COLO668 (cell line): ENCODE data around the gene MKNK1.
"Not testable (repeated sequence)": the region's sequence is repeated elsewhere in the genome, so short reads cannot be mapped to it uniquely, and the experiment has no call there.

Experiments
- DNase-seq: peaks from one replicate; lab custom pipeline; 2025; ENCODE audit not compliant: unreplicated experiment; lab: John Stamatoyannopoulos, UW

MKNK1 gene

DNA sequence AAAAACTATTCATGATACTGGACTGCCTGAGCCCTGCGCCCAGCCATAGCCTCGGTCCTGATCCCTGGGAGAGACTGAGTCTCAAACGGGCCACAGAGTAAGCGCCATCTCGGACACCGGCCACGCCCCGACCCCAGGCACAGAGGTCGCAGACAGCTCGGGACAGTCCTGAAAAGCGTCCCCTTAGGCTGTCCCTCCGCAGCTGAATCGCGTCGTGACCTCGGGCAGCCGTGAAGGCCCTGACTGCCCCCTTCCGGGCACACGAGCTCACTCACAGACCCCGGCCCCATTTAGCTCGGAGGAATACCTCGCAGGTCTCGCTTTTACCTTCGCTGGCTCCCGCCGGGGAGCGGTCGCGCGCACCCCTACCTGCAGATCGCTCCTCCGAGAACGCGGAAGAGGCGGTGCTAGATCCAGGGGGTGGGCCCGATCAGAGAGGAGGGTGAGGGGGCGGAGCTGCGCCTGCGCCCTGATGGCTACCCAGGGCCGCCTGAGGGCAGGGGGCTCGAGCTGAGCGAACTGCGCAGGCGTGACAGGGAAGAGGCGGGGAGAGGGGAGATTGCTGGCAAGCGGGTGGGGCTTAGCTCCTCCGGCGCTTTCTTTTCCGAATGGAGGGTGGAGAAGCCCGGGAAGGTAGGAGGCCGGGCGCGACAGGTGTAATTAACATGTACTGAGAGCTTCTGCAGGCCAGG lies at the start of gene MKNK1:
MKNK1 (minus strand) TSS at position 411 of the 692 bp plus-strand sequence. CDS start 20,941 bp downstream, outside the sequence.
- DNase-seq: peak; percentile 100

DNA sequence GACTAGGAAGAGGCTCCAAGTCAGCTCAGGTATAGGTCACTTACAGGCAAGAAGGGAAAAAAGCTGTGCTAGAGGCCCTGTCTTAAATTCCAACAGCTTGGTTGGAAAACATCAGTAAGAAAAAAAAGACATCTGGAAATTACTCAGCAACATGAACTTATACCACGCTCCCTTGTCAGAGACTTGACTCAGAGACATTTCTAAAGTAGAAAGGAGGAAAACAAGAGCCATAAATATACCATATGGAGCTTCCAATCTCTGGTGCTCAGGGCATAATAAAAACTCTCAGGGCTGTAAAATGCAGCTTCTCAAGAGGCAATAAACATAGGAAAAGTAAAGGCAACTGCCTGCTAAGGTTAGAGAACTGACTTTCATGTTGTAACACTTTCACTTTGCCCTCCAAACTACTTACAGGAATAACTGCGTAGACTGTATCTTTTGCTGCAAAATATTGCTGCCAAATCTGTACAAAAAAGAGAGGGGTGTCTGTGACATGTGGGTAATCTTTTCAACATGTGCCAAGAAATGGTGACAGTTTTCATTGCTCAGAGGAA lies 49.4 kb upstream of the MKNK1 start:
- DNase-seq: no peak

DNA sequence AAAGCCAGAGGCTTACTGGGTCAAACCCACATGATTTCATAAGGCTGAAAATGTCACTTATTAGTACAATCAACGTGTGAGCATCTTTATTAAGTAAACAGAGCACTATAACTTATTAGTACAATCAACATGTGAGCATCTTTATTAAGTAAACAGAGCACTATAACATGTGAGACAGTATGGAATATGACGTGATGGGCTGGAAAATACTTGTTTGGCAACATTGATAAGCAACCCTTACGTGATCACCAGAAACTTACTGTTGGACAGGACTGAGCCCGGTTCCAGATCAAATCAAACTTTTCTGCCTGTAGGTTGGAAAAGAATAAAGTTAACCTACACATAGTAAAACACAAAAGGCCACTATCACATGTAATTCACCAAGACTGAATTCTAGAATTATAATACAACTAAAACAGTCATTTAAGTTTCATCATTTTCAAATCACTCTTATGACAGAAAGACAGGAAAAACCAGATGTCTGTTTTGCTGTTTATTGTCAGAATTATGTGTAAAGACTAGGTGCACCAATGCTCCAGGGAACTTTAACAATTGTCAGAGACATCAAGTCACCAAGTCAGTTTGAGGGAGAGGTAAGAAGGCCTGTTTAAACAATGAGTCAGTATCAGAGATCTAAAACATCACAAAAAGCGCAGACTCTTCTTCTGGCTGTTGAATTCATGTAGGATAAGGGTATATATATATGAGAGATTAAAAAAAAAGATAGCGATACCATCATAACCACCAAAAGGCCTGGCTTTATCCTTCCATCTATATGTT lies 48.4 kb upstream of the MKNK1 start:
- DNase-seq: no peak

DNA sequence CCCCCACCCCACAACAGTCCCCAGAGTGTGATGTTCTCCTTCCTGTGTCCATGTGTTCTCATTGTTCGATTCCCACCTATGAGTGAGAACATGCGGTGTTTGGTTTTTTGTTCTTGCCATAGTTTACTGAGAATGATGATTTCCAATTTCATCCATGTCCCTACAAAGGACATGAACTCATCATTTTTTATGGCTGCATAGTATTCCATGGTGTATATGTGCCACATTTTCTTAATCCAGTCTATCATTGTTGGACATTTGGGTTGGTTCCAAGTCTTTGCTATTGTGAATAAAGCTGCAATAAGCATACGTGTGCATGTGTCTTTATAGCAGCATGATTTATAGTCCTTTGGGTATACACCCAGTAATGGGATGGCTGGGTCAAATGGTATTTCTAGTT lies 47.1 kb upstream of the MKNK1 start:
- not testable (repeated sequence) for DNase-seq

DNA sequence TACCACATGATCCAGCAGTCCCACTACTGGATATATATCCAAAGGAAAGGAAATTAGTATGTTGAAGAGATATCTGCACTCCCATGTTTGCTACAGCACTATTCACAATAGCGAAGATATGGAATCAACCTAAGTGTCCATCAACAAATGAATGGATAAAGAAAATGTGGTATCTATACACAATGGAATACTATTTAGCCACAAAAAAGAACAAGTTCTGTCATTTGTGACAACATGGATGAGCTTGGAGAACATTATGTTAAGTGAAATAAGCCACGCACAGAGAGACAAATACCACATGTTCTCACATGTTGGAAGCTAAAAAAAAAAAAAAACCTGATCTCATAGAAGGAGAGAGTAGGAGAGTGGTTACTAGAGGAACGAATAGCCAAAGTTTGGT lies 46.4 kb upstream of the MKNK1 start:
- DNase-seq: no peak

DNA sequence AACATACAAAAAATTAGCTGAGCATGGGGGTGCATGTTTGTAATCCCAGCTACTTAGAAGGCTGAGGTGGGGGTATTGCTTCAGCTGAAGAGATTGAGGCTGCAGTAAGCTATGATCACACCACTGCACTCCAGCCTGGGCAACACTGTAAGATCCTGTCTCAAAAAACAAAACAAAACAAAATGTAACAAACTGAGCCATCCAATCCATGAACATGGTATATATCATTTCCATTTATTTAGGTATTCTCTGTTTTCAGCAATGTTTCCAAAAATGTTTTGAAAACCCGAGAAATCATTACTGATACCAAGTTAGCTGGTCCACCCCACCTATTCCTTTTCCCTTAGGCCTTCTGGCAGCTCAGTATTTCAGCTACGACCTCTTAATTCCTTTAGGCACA lies 45.7 kb upstream of the MKNK1 start:
- DNase-seq: no peak

DNA sequence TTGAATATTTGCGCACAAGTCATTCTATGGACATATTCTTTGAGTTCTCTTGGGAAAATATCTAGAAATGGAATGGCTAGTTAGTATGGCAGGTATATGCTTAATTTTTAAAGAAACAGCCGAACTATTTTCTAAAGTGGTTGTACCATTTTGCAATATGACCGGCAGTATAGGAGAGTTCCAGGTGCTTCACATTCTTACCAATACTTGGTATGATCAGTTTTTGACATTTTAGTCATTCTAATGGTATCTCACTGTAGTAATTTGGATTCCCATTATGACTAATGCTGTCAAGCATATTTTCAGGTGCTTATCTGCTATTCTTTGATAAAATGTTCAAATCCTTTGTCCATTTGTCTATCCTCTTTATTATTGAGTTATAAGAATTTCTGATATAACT lies 43.5 kb upstream of the MKNK1 start:
- no peak for DNase-seq

DNA sequence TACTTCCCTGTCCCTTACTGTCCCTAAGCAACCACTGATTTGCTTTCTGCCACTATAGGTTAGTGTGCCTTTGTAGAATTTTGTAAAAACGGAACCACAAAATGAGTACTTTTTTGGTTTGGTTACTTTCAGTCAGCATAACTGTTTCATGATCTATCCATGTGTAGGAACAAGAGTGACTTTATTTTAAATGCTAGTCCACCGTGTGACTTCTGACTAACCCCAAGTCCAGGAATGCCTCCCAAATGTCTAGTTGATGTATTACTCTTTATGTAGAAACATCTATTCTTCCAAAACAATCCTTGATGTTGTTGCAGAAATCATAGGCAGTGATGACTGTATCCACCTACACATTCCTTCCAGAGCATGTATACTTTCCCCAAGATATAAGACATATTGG lies 42.8 kb upstream of the MKNK1 start:
- DNase-seq: no peak

DNA sequence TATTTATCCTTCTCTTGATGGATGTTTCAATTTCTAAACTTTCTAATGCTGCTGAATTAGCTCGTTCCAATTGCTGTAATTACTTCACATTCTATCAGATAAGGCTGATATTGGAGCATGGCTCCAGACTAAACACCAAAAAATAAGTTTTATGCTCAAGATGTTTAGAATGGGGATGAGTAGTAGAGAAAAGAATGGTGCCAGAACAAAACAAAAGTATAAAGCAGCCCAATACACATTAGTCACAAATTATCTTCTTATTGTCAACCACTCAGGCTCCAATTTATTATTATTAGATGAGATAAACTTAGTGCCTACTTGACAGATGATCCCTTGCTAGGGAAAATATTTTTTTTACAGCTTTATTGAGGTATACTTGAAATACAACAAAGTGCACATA lies 42.3 kb upstream of the MKNK1 start:
- no peak for DNase-seq

DNA sequence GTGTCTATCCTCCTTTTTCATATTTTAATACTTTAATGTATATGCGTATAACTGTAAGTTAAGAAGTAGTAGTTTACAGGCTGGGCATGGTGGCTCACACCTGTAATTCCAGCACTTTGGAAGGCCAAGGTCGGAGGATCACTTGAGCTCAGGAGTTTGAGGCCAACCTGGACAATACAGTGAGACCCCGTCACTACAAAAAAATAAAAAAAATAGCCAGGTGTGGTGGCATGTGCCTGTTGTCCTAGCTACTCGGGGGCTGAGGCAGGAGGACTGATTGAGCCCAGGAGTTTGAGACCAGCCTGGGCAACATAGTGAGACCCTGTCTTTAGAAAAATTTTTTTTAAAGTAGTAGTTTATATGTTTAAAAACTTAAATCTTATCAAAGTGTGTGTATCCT lies 41.7 kb upstream of the MKNK1 start:
- no peak for DNase-seq

DNA sequence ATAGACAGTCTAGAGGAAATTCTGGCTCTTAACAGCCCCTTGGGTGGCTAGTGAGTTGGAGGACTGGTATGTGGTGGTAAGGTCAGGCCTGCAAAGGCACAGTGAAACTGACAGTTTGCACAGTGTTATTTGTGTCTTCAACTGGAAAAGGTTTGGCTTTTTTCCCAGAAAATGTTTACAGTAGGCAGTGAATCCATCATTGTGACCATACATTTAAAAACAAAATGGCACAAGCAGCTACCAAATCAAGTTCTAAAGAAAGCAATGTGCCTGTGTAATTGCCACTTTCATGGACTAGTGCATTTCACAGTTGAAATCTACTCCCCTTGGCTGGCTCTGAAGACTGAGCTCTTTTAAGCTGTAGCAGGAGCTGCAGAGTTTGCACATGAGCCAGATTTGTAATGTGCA lies 39.3 kb upstream of the MKNK1 start:
- DNase-seq: peak; percentile 37

DNA sequence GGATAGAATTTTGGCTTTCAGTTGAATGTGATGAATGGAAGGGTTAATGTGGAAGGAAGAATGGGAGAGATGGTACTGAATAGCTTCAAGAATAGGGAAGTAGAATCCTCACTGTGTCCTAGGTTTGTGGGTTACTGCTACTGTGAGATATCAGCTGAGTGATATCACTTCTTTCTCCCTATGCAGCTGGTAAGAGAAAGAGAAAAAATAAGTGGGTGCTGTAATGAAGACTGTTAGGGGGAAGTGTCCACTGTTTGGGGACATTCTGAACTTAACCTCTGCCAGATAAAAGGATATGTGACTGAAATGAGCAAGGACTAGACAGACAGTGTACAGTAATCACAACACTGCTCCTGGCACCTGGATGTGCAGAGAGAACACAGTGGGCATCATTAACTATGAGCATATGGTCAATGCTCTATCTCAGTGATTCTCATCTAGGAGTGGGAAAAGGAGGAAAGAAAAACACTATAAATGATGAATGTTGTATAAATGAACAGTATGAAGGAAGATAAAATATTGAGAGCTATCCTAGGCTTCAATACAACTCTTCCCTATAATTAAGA lies 38.1 kb upstream of the MKNK1 start:
- DNase-seq: no peak

DNA sequence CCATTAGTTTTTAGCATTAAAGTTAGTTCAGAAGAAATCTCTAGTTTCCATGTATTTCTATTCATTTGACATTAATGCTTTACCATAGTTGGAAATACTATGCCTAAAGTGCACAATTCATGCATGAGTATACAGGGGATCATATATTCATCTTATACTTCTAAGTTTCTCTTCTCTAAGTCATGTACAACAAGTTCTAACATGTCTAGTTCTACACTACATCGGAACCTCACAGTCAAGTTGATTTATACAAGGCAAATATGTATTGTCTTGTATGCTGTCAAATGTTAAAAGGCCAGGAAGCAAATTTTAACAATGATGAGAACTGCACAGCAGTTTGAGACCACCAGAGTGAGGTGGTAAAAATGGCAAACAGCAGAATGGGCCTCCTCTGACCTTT lies 35.5 kb upstream of the MKNK1 start:
- DNase-seq: no peak

DNA sequence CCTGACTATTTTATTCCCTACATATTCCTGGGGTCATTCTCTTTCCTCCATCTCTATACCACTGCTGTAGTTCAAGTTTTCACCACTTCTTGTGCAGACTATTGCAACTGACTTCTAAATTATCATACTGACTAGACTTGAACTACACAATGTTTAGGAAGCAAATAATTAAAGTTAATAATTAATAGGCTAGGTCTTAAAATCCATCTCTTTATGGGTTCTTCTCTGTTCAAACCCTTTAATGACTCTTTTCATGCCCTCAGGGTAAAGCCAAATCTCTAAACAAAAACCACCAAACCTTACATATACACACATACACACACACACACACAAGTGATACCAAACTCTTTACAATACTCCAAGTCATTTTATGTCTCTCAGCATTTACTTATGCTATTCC lies 34.9 kb upstream of the MKNK1 start:
- DNase-seq: no peak

DNA sequence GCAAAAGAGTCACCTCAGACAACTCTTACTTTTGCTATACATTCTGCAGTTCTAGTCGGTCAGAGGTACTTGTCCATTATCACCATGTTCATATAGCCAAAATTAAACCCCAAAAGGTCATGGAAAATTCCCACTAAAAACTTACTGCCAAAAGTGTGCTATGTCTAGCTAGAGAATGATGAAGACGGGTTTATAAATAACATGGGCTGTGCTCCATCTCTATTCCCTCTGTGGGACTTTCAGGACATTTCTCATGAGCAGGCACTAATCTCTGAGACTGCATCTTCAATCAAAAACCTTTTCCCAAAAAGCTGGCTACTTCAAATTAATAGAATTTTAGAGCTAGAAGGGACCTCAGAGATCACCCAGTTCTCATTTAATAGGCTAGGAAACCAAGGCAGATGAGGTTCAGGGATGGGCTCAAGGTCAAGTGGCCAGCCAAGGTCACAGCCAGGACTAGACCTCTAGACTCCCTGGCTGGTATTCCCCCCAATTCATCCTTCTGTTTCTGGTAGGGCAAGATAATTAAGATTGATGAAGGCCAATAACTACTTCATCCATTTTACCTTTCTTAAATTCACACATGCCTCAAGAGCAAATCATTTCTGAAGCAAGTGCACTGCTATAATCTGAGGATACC lies 33.5 kb upstream of the MKNK1 start:
- DNase-seq: no peak

DNA sequence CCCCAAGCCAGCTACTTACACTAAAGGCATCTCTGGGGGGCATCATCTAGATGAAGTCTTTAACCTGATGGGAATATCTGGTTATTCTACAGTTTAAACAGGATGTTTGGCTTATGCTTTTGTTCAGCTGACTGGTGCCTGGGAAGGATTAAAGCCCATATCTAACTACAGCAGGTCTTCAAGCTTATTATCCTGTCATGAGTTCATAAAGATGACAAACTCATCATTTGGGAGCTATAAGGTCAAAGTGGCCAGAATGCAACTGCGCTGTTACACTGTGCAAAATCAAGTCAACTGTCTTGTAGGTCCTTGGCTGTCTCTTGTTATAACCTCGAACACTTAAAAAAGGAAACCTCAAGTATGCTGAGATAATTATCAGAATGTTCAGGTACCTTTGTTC lies 31.1 kb upstream of the MKNK1 start:
- no peak for DNase-seq

DNA sequence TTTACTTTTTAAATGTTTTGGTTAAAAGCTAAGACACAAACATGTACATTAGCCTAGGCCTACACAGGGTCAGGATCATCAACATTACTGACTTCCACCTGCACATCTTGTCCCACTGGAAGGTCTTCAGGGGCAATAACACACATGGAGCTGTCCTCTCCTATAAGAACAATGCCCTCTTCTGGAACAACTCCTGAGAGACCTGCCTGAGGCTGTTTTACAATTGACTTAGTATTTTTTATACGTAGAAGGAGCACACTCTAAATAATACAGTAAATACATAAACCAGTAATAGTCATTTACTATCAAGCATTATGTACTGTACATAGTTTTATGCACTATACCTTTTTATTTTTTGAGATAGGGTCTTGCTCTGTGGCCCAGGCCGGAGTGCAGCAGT lies 26.7 kb upstream of the MKNK1 start:
- DNase-seq: no peak

DNA sequence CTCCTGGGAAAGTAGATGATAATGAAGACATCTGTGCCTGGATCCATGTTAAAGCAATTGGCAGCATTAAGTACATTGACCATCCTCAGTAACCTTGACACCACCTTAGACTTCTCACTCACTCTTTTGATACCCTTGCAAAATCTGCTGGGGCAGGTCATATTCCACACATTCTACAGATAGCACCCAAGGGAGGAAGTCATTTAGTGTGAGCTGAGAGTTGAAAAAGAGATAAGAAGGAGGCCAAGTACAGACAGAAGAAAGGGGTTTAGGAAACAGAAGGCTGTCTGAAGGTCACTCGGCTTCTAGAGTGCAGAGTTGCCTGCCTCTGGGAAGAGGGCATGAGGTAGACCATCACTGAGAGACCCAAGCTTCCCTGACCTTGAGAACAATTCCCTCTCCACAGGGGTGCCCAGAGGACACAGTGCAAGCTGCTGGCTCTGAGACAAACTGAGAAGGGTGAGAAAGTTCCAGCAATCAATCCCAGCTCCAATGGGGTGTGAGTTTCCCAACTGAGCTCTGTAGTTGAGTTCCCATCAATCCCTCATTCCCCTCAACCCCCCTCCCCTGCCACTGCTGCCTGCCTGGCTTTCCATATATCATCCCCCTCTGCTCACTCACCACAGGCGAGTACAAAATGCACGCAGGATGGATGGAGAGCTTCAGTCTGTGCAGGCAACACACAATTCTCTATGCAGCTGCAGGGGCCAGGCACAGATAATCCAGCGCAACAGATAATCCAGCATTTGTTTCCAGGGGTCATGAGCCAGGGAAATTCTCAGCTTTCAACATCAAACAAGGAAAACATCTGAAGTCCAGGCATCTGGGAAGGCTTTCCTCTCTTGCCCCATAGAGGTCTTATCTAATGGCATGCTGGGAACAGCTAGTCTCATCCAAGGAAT lies 19.9 kb upstream of the MKNK1 start:
- DNase-seq: no peak

DNA sequence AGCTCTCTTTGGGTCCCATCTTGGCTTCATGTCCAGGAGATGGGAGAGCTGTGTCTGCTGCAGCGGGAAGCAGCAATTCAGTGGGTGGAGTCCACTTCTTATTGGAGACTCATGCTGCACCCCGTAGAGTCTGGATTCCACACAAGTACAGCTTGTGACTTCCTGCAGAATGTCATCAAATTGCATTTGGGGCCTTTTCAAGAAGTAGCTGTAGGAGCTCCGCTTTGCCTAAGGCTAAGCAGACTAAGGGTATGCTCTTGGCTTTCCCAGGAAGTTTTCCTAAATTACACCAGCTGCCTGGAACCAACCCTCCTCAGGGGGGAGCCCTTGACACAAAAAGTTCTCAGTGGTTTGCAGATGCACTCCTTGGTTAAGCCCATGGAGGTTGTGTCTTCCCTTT lies 18.3 kb upstream of the MKNK1 start:
- peak; percentile 41 for DNase-seq

DNA sequence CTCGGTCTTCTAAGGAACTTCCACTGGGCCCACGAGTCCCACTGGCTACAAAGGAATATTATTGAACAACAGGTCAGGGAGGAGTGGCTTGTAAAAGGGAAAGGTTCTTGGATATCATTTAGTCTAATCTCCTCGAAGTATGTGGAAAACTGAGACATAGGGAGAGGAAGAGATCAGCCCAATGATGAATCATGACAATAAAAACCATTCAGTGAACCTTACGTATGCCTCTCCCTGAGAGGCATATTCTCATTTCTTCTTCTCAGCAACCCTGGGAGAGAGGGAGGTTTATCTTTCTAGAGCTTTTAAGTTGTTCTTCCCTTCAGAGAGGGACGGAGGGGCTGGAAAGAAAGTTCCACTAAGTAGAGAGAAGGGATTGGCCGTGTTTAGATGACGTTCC lies 17.9 kb upstream of the MKNK1 start:
- DNase-seq: no peak
